Neutrophil (primary cell): Measurements from ENCODE around the gene NFIA.

Experiments
- H3K27ac ChIP-seq: fragments of 200-600 bp; sonication (generic); 2 replicates; pipeline ENCODE4 v1.5.1; 2016; ENCODE audit warnings: mild to moderate bottlenecking, moderate library complexity
- H3K27me3 ChIP-seq: fragments of 200-600 bp; sonication (generic); 2 replicates; pipeline ENCODE4 v1.6.0; 2016; ENCODE audit warnings: mild to moderate bottlenecking
- H3K36me3 ChIP-seq: fragments of 200-600 bp; sonication (generic); 2 replicates; pipeline ENCODE4 v1.5.1; 2017
- H3K4me1 ChIP-seq, 2 experiments: fragments of 200-600 bp in 1 of 2; sonication (generic) in 1 of 2; 1 replicate in 1 of 2; 2 replicates in 1 of 2; pipeline versions ENCODE4 v1.5.1 to v1.6.1; 2013 to 2016; ENCODE audit warnings: low read depth in 1 of 2, low read length in 1 of 2, mild to moderate bottlenecking in 1 of 2, moderate library complexity in 1 of 2; ENCODE audit not compliant: control insufficient read depth in 1 of 2, insufficient read depth in 1 of 2
- H3K4me3 ChIP-seq, 2 experiments: fragments of 200-600 bp in 1 of 2; sonication (generic) in 1 of 2; 1 replicate in 1 of 2; 2 replicates in 1 of 2; pipeline ENCODE4 v1.5.1; 2013 to 2016; ENCODE audit warnings: low read depth in 1 of 2, low read length in 1 of 2, mild to moderate bottlenecking in 1 of 2, moderate library complexity in 1 of 2
- H3K9me3 ChIP-seq: fragments of 200-600 bp; sonication (generic); 2 replicates; pipeline ENCODE4 v1.5.1; 2016
- TF ChIP-seq, protein P1 (sequence below): fragments of 200-600 bp; sonication (generic); IDR thresholded peaks from 2 replicates; pipeline ENCODE4 v1.5.1; 2016; ENCODE audit warnings: antibody characterized with exemption

Gene NFIA

DNA sequence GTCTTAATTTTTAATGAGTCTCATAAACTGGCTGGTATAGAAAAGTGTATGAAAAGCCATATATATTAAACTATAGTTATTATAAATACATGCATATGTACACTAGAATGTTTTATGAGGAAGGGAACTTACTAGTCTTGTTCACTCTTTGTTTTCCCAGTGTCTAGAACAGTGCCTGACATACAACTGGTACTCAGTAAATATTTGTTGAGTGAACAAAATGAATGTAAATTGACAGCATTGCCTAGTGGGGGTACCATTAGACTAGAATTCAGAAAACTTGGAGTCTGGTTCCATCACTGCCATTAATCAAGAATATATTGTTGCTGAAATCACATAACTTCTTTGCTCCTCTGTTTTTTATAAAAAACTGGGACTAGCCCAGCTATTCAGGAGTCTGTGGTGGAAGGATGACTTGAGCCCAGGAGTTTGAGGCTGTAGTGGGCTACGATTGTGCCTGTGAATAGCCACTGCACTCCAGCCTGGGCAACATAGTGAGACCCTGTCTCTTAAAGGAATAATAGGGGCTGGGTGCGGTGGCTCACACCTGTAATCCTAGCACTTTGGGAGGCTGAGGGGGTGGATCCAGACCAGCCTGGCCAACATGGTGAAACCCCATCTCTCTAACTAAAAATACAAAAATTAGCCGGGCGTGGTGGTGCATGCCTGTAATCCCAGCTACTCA, 51.1 kb downstream of the NFIA start:
- peaks cover 0 to 9% of the 10 kb centered on the region in 2 experiments for H3K4me1 ChIP-seq

DNA sequence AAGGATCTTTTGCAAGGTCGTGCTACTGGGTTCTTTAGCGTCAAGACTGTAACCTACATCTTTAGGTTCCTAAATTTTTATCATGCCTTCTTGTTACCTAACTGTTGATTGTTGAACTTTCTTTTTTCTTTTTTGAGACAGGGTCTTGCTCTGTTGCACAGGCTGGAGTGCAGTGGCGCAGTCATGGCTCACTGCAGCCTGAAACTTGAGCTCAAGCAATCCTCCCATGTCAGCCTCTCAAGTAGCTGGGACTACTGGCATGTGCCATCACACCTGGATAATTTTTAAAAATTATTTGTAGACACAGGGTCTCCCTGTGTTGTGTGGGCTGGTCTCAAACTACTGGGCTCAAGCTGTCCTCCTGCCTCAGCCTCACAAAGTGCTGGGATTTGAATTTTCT, 52.9 kb downstream of the NFIA start:
- Histone ChIP-seq H3K27ac (no peak overlapping the region), H3K36me3 (no peaks in the 10 kb centered on the region), H3K4me3 (no peak overlapping the region), H3K9me3 (no peaks in the 10 kb centered on the region), H3K27me3 (no peaks in the 10 kb centered on the region), H3K4me1 (peaks cover 0 to 9% of the 10 kb centered on the region in 2 experiments)
- TF ChIP-seq, protein P1, sequence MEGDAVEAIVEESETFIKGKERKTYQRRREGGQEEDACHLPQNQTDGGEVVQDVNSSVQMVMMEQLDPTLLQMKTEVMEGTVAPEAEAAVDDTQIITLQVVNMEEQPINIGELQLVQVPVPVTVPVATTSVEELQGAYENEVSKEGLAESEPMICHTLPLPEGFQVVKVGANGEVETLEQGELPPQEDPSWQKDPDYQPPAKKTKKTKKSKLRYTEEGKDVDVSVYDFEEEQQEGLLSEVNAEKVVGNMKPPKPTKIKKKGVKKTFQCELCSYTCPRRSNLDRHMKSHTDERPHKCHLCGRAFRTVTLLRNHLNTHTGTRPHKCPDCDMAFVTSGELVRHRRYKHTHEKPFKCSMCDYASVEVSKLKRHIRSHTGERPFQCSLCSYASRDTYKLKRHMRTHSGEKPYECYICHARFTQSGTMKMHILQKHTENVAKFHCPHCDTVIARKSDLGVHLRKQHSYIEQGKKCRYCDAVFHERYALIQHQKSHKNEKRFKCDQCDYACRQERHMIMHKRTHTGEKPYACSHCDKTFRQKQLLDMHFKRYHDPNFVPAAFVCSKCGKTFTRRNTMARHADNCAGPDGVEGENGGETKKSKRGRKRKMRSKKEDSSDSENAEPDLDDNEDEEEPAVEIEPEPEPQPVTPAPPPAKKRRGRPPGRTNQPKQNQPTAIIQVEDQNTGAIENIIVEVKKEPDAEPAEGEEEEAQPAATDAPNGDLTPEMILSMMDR: no peak

More for the DNA sequence above, 51.1 kb downstream of the NFIA start:
- Histone ChIP-seq H3K4me3 (no peak overlapping the region), H3K9me3 (no peaks in the 10 kb centered on the region), H3K27me3 (no peaks in the 10 kb centered on the region), H3K27ac (no peak overlapping the region), H3K36me3 (no peaks in the 10 kb centered on the region)
- TF ChIP-seq, protein P1: no peak

DNA sequence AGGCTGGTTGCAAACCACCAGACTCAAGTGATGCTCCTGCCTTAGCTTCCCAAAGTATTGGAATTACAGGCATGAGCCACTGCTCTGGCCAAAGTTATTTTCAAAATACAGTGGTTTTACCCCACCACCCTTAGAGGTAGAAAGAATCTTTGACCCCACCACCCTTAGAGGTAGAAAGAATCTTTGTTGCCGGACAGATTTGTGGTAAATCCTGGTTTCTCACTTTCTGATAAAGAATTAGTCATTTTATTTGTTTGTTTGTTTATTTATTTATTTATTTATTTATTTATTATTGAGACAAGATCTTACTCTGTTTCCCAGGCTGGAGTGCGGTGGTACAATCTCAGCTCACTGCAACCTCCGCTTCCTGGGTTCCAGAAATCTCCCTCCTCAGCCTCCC, 55.9 kb downstream of the NFIA start:
- Histone ChIP-seq H3K4me1 (peaks cover 0 to 9% of the 10 kb centered on the region in 2 experiments), H3K9me3 (no peaks in the 10 kb centered on the region), H3K27ac (no peak overlapping the region), H3K36me3 (no peaks in the 10 kb centered on the region), H3K4me3 (no peak overlapping the region), H3K27me3 (no peaks in the 10 kb centered on the region)
- TF ChIP-seq, protein P1: no peak

DNA sequence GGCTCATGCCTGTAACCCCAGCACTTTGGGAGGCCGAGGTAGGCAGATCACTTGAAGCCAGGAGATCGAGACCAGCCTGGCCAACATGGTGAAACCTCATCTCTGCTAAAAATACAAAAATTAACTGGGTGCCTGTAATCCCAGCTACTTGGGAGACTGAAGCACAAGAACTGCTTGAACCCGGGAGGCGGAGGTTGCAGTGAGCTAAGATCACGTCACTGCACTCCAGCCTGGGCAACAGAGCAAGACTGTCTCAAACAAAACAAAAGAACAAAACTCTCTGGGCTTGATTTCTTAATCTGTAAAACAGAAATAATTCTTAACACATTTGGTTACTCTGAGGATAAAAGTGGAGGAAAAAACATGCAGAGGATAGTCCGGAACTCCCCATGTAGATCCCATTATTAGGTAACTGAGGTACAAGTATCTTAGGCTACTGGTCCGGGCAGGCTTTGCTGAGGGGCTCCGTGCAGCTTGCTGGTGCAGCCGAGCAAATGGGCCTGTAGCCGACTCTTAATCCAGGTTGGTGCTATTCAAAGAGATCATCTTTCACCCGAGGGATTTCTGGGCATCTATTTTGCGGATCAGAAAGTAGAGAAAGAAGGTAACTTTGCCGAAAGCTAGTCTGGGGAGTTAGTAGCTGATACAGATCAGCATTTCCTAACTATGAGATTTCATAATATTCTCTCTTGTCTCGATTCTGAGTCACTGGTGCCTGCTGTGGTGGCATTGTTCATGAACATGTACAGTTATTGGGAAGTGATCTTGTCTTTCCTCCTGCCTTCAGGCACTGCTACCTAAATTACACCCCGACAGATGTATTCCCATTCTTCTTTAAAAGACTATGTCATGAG, 56.8 kb downstream of the NFIA start:
- Histone ChIP-seq H3K9me3 (no peaks in the 10 kb centered on the region), H3K4me1 (peaks cover 0 to 9% of the 10 kb centered on the region in 2 experiments), H3K36me3 (no peaks in the 10 kb centered on the region), H3K27ac (no peak overlapping the region), H3K27me3 (no peaks in the 10 kb centered on the region), H3K4me3 (no peak overlapping the region)
- TF ChIP-seq, protein P1: no peak

DNA sequence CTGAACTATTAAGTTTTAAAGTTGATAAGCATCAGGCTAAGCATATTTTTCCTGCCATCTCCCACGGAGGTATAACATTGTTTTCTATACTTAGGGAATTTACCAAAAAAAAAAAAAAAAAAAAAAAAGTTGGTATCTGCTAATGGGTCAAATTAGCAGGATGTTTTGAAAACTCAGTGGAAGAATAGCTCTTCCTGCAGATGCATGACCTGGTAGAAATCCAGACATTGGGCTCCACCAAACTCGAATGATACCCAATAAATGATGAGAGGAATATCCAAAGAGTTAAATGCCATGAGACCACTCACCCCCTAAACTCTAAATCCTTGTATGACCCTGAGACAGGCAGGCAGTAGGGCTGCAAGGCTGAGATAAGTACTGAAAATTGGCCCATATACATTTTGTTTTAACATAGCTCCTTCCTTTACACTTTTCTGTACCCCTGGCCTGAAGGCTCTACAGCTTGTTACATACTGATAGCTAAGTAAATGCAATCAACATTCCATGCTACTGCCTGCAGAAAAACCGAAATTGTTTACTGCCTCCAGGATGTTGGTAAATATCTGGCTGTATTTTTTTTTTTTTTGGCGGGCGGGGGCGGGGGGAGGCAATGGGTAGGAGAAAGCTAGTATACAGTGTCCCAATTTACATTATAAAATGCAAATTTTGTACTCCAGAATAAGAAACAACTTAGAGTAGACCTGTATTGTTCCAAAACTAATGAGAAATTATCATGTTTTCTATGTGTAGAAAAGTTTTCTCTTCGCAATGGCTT, 57.6 kb downstream of the NFIA start:
- peaks cover 0 to 9% of the 10 kb centered on the region in 2 experiments for H3K4me1 ChIP-seq
- H3K4me3 ChIP-seq: no peak overlapping the region
- H3K36me3 ChIP-seq: no peaks in the 10 kb centered on the region
- no peaks in the 10 kb centered on the region for H3K27me3 ChIP-seq
- TF ChIP-seq, protein P1: no peak
- H3K27ac ChIP-seq: no peak overlapping the region
- H3K9me3 ChIP-seq: no peaks in the 10 kb centered on the region
